Cortex of kidney (tissue), 1 donor: ENCODE results near the gene ZNF14.
"Not testable (repeated sequence)": the region's sequence is repeated elsewhere in the genome, so short reads cannot be mapped to it uniquely, and the experiment has no call there.

Source experiments
- DNase-seq: peaks from one replicate; lab custom pipeline; 2025; lab: John Stamatoyannopoulos, UW

The ZNF14 gene

GRCh38 chr19:19746286-19747213 lies 13.6 kb upstream of the ZNF14 start:
- no peak for DNase-seq

GRCh38 chr19:19745496-19746285 lies 12.8 kb upstream of the ZNF14 start:
- DNase-seq = no peak

GRCh38 chr19:19744641-19745040 lies 11.7 kb upstream of the ZNF14 start:
- no peak for DNase-seq

- DNase-seq = not testable (repeated sequence)
These were observed 11.0 kb upstream of the ZNF14 start for GRCh38 chr19:19743921-19744320.

- DNase-seq = no peak
These were observed 10.3 kb upstream of the ZNF14 start for GRCh38 chr19:19743176-19743575.

- no peak for DNase-seq
These were observed 9.9 kb upstream of the ZNF14 start for GRCh38 chr19:19742773-19743172.

- no peak for DNase-seq
These were observed 8.3 kb upstream of the ZNF14 start for GRCh38 chr19:19741184-19741583.

- no peak for DNase-seq
These were observed 7.8 kb upstream of the ZNF14 start for GRCh38 chr19:19740755-19741154.

- DNase-seq = no peak
These were observed 5.7 kb upstream of the ZNF14 start for GRCh38 chr19:19738564-19738963.

- no peak for DNase-seq
These were observed 4.8 kb upstream of the ZNF14 start for GRCh38 chr19:19737559-19738332.

GRCh38 chr19:19721896-19722295 lies 11.0 kb downstream of the ZNF14 start:
- DNase-seq = no peak

GRCh38 chr19:19719798-19720197 lies 13.1 kb downstream of the ZNF14 start:
- DNase-seq = no peak

GRCh38 chr19:19711934-19712828 lies 20.7 kb downstream of the ZNF14 start:
- no peak for DNase-seq

- no peak for DNase-seq
These were observed 21.5 kb downstream of the ZNF14 start for GRCh38 chr19:19711306-19711933.

GRCh38 chr19:19710506-19710905 lies 22.4 kb downstream of the ZNF14 start:
- no peak for DNase-seq

GRCh38 chr19:19704836-19705235 lies 28.1 kb downstream of the ZNF14 start:
- DNase-seq = no peak

- not testable (repeated sequence) for DNase-seq
These were observed 32.4 kb downstream of the ZNF14 start for GRCh38 chr19:19700493-19700892.

GRCh38 chr19:19697589-19697988 lies 35.3 kb downstream of the ZNF14 start:
- no peak for DNase-seq

GRCh38 chr19:19696386-19696785 lies 36.5 kb downstream of the ZNF14 start:
- DNase-seq = no peak

GRCh38 chr19:19691683-19692082 lies 41.2 kb downstream of the ZNF14 start:
- DNase-seq = no peak

- not testable (repeated sequence) for DNase-seq
These were observed 43.9 kb downstream of the ZNF14 start for GRCh38 chr19:19689023-19689422.
